Glomerular visceral epithelial cell (primary cell): ENCODE results near the gene DONSON.
A peak's percentile ranks its signal among the peaks of the same experiment; 100 is the strongest.

Experiments
- DNase-seq: peaks from one replicate; pipeline ENCODE4 v3.0.0-alpha.2; 2016; ENCODE audit errors: extremely low spot score

DONSON gene

GRCh38 chr21:33541756-33542639, 46.5 kb downstream of the DONSON start, which contains the start of gene GART:
Gene GART, minus strand, starts transcription at chr21:33542117. Its CDS starts 2,802 bp downstream, at chr21:33539315.
- DNase-seq, result peak; percentile 83

- peak; percentile 28 for DNase-seq
Observed at GRCh38 chr21:33541105-33541711, 47.3 kb downstream of the DONSON start.

- DNase-seq, result no peak
Observed at GRCh38 chr21:33540711-33541104, 47.8 kb downstream of the DONSON start.

- no peak for DNase-seq
Observed at GRCh38 chr21:33539616-33540015, 48.9 kb downstream of the DONSON start.

- no peak for DNase-seq
Observed at GRCh38 chr21:33537212-33537611, 51.3 kb downstream of the DONSON start.

GRCh38 chr21:33531007-33531406, 57.5 kb downstream of the DONSON start:
- DNase-seq, result no peak
